ENCODE measurements around the gene PAMR1.

Gene PAMR1

DNA sequence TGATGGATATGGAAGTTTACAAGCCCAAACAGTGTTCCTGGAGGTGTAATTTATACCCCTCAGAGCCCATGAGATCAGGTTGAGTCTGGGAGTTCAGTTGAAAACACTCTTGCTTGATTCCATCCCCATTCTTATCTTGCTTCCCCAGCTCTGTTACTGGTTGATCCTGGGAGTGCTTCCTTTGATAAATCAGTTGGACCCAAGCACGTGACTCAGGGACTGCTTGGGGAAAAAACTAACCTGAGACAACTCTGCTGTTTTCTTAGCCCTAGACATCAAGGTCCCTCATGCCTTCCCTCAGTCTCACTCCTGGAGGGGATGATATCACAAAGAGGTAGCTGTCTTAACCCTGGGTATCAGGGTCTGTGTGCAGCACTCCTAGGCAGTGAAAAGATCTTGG, 71.1 kb downstream of the PAMR1 start:
- no peak for DNase-seq (ENCODE audit: low spot score)

DNA sequence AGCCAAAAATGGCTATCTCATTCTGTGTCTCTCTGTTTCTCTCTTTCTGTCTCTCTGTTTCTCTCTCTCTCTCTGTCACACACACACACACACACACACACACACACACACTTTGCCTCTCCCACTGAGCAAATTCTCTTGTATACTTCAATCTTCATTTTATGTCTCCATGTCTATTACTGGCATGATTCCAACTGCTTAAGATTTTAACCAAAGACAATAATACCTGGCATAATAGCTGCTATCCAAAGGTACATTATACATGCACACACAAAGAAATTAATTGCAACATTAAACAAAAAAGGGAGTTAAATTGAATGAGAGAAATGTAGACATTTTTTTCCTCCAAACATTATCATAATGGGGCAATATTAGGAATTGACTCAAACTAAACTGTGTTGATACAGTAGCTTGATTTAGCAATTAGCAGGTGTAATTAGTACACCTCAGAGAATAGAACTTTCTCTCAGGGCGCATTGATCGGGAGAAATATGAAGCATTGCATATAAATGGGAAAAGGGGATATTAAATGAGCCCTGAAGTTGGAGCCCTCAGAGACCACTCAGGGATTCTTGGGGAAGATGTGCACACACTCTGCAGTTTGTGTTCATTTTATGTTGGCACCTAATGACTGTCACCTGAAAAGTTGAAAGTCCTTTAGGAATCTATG, 88.7 kb downstream of the PAMR1 start:
- DNase-seq (ENCODE audit: low spot score) = no peak

DNA sequence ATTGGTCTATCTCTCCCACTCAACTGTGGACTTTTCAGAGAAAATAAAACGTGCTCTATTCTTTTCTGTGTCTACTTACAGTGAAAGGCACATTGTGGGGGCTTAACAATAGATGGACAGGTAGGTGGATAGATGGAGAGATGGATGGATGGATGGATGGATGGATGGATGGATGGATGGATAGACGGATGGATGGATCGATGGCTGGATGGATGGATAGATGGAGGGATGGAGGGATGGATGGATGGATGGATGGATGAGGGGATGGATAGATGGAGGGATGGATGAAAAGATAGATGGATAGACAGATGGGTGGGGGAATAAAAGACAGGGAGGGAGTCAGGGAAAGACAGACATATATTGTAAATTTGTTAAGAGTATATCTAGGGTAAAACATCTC, 91.8 kb downstream of the PAMR1 start:
- no peak for DNase-seq (ENCODE audit: low spot score)

DNA sequence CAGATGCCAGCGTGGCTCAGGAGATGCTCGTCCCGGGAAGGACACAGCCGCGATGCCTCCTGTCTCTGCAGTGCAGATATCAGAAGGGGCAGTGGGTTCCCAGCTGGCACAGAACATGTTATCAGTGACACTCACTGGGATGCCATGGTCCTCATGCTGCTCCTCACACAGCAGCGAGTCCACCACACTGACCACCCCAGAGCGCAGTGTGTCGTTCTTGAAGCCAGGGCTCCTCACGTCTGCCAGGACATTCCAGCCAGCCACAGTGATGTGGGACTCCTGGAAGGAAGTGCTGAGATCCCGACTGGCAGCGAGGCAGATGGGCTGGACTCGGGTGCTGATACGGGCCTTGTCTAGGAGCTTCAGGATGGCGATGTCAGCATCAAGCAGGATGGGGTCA, 93.0 kb downstream of the PAMR1 start:
- no peak for DNase-seq (ENCODE audit: low spot score)

DNA sequence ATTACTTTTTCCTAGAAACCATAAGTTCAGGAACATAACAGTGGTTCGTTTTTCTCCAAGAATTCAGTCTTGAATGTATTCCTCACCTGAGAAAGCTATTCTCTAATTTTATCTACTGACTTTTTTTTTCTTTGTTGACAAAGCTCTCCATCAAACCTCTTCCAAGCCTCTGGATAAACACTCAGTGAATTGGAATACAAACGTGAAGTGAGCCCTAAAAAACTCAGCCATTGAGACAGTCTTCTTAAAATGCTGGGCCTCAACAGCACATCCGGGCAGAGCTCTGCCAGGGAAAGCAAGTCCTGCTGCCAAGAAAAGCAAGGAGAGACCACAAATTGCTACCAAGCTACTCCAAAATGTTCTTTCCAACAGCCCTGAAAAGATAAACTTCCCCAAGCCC, 98.3 kb downstream of the PAMR1 start:
- DNase-seq (ENCODE audit: low spot score) = no peak

DNA sequence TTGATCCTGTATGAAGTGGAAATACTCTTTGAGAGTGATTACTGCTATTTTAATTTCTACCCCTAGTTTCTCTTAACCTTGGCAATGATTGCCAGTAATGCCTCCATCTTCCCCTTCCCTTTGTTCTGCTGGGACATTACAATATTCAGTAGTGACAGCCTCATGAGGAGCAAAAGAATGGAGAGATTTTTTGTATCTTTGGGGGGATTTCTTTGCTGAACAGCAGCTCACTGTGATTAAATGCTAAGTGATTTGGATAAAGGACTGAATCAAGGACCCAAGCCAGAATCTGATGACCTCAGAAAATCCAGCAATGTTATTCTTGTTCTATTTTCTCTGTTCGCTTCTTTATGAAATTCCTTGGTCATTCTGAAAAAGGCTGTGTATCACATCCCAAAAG, 99.1 kb downstream of the PAMR1 start:
- DNase-seq (ENCODE audit: low spot score) = no peak

DNA sequence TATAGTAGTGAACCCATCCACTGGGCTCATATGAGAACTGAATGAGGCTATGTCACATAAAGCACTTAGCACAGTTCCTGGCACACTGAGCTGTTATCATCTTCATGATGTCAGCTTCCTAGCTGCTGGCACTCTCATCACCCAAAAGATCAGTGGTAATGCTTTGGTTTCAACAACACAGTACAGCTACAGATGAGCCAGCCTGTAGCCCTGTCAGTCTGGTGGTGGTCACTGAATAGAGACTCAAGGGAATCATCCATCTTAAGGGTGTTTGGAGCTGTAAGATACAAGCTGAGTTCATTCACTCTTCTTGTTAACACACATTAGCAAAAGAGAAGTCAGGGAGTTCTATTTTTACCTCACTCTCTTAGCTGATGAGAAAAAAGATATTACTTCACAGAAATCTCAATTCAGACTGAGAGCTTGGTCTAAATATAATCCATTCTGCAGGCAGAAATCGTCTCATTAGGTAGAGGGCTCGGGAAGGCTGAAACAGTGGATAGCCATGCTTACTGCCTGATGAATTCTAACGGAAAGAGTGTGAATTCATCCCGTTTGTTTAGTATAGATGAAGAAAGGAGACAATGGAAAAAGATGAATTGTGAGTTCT, 99.7 kb downstream of the PAMR1 start:
- no peak for DNase-seq (ENCODE audit: low spot score)

DNA sequence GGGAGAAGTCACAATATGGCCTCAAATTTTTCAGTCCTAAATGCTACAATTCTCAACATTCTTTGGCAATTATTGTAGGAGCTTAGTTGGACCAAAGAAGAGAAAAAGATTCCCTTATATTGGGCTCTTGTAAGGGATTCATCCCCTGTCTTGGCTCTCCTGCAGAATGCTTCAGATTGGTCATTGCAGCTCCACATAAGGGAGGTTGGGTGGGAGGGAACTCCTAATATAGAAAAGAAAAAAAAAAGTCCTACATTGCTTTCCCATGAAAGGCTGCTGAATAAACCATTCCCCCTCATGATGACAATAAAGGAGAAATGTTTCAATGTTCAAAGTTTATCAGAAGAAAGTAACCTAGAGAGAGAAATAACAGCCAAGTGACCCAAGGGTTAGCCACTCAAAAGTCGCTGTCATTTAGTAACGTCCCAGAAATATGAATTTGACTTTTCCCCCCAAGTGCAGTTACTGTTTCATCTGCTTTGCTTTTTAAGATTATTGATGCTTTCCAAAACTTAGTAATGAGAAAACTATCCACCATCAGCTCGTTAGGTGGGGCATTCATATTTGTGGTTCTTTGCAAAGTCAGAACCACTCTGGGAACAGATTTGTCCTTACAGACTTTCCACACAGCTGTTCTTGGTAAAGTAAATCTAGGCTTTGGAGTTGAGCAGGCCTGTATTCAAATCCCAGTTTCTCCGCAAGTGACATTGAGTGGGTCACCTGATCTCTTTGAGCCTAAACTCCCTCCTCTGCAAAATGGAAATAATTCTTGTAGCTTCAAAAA, 101.1 kb downstream of the PAMR1 start:
- no peak for DNase-seq (ENCODE audit: low spot score)

DNA sequence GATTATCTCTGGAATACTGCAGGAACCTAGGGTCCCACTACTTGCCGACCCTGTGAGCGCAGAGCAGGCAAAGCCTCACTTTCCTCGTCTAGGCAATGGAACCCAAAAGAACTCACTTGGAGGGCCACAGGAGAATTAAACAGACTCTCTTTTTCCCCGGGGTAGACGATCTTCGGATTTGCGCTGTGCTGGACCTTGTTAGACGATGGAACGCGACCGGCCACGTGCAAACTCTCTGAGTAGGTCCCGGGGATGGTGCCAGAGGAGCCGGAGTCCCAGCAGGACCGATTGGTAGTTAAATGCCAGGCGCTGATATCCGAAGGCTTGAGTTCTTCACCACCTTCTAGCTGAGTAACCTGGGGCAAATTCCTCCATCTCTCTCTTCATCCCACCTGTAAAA, 105.0 kb downstream of the PAMR1 start:
- DNase-seq (ENCODE audit: low spot score) = no peak

DNA sequence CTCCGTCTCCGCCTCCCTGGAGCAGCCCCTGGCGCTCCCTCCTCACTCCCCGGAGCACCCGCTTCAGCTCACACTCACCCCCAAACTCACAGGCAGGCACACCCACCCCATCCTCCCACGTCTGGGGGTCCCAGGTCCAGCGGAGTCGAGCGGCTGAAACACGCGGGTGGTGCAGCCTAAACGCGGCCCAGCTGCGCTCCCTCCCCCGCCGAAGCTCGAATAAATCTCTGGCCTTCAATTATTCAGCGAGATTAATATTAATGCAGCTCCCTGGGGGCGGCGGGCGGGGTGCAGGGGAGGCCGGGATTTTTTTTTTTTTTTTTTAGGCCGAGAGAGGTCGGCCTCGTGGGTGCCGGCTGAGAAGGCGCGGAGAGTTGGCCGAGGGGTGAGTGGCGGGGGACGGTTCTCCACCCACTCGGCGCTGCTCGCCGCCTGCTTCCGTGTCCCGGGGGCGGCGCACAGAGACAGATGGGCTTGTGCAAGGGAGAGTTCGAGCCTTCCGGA, 105.5 kb downstream of the PAMR1 start:
- no peak for DNase-seq (ENCODE audit: low spot score)

DNA sequence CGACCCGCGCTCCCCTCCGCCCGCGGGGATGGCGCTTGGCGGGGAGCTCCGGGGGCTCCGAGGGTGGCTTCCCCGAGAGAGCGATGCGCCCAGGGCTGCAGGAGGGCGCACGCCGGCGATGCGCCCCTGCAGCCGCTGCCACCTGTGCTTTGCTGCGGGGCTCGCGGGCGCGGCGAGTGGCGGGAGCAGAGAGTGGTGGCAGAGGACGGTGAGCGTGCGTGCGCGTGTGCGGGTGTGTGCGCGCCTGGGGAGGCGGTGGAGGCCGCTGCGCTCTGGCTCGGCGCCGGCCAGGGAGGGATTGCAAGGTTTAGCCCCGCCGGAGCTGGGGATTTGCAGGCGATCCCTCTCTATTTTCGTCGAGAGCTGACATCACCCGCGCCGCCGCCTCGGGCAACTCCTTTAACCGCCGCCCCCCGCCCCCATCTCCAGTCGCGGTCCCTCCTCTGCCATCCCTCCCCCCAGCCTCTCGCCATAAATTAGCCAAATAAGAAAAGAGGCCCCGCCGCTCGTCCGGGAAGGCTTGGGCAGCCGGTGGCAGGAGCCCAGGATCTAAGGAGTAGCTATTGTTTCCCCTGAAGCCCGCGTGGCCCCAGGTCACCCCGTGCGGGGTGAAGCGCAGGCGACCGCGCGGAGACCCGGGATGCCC, 106.1 kb downstream of the PAMR1 start, which contains the start of gene SLC1A2:
SLC1A2 (minus strand) TSS at position 375 of the 646 bp plus-strand sequence. CDS start 592 bp downstream, outside the sequence.
- DNase-seq (ENCODE audit: low spot score) = no peak

DNA sequence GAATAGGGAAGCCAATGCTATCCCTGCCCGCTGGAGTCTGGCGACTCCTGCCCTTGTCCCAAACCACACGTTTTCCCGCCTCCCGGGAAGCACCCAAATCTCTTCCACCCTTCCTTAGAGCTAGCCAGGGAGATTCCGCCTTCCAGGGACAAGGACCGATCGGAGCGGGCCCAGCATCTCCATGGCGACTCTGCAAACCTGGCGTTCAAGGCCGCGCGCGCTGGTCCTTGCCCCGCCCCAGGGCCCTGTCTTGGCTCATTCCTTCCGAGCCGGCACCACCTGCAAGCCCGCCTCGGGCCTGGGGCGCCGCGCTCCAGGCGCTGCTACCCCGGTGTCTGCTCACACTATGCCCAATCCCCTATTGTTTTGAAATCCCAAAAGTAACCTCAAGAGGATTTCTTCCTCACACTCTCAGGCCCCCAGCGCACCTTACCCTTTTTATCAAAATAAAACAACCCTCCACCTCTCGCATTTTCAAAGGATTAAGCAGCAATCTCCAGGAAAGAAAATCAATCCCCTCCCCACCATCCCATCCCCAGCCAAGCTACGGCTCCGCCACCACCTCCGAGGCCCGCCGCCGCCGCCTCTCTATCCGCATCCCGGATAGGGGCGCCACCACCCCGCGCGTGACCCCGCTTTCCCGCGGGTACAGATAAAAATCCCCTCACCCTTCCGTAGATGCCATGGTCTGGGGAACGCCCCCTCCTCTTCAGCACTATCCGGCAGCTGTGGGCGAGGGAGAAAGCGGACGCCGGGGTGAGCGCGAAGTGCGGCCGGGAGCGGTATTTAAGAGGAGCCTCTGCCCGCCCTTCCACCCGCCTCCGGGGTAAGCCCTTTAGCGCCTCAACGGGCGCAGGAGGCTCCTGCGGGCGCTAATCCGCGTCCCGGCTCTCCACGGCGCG, 106.9 kb downstream of the PAMR1 start:
- DNase-seq (ENCODE audit: low spot score) = no peak

DNA sequence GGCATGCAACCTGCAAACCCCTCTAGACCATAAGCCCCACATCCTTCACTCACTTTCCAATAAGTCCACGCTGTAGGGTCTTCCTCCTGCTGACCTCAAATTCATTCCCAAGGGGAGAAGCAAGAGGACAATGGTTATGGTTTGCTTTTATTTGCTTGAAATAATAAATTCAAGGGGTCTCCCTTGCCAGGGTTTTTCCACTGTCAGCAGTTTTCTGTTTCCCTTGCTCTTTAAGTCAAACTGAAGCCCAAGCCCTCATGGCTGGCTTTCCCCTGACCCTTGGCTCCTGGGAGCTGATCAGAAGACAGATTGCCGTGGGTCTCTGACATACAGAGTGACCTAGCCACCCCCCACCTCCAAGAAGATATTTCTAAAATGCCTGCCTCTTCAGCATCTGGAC, 109.9 kb downstream of the PAMR1 start:
- no peak for DNase-seq (ENCODE audit: low spot score)

DNA sequence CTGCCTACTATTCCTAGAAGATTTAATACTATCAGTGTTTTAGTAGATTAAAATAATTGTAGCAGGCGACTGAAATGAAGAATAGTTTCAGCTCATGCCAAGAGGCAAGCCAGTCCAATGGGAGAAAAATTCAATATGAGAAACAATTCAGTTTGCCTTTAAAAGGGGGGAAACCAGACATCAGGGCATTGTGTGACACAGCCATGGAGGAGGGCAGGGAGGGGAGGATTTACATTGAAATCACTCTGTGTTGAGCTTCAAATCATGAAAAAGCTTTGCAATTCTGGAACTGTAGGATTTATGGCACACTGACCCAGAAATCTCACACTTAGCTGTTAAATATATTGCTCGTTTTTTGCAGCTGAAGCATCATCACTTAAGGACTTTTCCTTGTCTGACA, 110.6 kb downstream of the PAMR1 start:
- DNase-seq (ENCODE audit: low spot score) = no peak

DNA sequence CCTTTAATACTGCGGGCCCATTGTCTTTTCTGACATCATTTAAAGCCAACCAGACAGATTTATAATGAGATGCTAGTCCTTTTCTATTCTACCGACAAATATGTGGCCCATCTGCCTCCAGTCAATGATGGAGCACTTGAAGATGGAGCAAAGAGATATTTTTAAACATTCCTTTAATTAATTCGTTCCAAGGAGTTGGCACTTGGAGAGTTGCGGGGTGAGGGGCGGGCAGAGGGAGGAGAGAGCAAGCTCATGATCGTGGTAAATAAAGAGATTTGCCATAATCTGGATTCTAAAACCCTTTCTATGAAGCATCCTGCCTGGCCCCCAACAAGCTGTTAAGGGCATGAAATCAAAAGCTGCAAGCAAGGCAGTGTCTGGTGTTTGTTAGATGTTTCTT, 111.1 kb downstream of the PAMR1 start:
- no peak for DNase-seq (ENCODE audit: low spot score)

DNA sequence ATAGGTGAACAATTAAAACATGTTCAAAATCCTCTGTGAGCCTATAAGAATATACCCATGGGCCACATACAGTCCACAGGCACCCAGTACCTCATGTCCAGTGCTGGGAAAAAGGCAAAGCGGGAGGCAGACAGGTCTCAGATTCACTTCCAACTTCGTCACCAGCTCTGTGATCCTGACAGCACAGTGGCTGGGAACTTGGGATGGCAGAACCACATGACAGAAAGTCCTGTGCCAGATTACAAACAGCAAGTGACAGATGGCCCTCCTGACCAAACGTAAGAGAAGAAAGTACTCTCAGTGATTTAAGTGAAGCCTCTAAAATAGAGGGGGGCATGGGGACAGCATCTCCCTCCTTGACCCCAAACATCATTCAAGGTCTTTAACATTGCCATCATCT, 111.8 kb downstream of the PAMR1 start:
- no peak for DNase-seq (ENCODE audit: low spot score)

DNA sequence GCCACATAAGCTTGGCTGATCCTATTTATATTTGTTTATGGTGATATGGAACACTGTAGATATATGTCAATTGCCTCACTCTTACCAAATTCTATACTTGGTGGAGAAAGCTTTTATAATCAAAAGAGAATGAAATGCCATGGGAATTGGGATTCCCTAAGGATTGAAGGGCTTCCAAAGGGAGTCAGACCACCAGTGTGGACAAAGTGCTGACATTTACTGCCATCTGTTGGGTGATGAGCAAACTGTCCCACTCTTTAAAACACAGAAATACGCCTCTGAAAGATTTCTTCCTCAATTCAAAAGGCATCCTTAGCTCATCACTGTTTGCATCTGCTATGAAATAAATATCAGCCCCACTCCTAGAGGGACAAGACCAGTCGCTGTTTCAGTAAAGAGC, 113.1 kb downstream of the PAMR1 start:
- DNase-seq (ENCODE audit: low spot score) = no peak

DNA sequence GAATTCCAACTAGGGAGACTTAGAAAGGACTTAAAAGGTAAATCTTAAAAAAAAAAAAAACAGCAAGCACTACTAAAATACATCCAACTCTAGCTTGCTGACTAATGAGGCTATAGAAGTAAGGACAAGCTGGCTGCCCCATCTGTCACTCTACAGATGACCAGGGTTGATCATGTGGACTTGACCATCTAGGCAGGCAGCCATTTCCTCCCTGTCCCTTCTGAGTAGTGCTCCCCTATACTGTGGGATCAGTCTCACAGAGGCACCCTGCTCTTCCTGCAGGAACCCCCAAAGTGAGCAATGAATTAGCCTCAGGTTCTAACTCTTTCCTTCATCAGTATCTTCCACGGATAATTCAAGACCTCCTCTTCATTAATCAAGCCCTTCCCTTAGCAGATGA, 118.4 kb downstream of the PAMR1 start:
- no peak for DNase-seq (ENCODE audit: low spot score)

DNA sequence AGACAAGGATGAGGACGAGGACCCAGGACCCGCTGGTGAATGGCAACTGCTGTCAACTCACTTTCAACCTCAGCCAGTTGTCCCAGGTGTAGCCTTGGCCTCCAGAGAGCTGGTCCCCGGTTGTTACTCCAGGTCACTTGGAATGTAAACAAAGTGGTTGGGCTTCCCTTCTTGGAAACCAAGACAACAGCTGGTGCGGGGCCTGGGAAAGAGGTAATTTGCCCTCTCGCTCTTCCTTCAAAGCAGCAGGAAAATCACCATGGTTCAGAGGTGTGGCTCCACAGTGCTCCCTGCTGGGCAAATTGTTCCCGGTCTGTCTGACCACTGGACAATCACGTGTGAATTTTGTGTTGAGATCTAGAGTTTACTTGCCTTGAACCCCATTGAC, 121.0 kb downstream of the PAMR1 start:
- DNase-seq (ENCODE audit: low spot score) = peak; percentile 4

DNA sequence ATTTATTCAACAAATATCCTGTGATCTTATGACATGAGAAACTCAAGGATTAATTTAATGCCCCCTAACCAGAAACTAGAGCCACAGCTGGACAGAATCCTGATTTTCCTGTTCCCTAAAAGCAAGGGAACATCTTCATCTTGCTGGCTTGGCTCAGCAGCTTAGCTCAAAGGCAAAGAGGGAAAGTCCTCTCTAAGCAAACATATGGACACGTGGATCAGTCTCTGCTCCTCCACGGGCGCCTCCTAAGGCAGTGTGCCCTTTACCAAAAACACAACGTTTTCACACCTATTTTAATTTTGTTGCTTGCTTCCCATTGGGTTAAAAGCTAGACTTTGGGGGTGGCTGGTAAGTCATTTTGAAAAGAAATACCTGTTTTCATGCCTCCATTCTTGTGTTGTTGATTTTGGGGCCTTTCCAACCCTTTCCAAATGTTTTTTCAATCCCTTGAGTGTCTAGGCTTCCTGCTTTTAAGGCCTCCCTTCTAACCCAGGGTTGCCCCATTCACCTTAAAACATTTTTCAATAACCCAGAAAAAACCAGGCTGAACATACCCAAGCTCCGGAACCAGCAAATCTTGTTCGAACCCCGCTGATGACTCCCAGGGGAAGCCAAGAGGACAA, 121.5 kb downstream of the PAMR1 start:
- DNase-seq (ENCODE audit: low spot score) = no peak
